GM10248 (cell line): ENCODE measurements around the gene EGFR.

ENCODE experiments used
- CTCF ChIA-PET: fragments of 300-600 bp; sonication (Branson Sonifier 250); formaldehyde crosslinking; extraction: SDS; loops from one replicate; lab custom pipeline; 2021; ENCODE audit warnings: antibody characterized with exemption; lab: Yijun Ruan, JAX
- POLR2A ChIA-PET: fragments of 350-650 bp; sonication (Branson Sonifier 250); formaldehyde crosslinking; extraction: SDS; loops from one replicate; lab custom pipeline; 2020; ENCODE audit warnings: antibody characterized with exemption; lab: Yijun Ruan, JAX
- DNase-seq: peaks from one replicate; pipeline ENCODE4 v3.0.0; 2012; ENCODE audit errors: extremely low spot score
- CTCF ChIP-seq: IDR thresholded peaks from 2 replicates; pipeline ENCODE4 v1.5.1; 2012; ENCODE audit warnings: mild to moderate bottlenecking, low read depth; ENCODE audit errors: extremely low read depth, missing control alignments, control extremely low read depth

EGFR gene

GRCh38 chr7:55155351-55156117 is 136.7 kb downstream of the EGFR start:
- CTCF ChIA-PET, result interaction anchor here (1.0 to 1.7 kb wide), 2 partner anchors 26 to 100 kb away, joined by 3 to 5 read pairs; no protein-coding TSS in a partner anchor
- no peak for DNase-seq
- TF ChIP-seq CTCF, result no peak
- POLR2A ChIA-PET, result no interaction called here

GRCh38 chr7:55156919-55157763 is 138.3 kb downstream of the EGFR start:
- POLR2A ChIA-PET, result no interaction called here
- CTCF ChIA-PET, result interaction anchor here (1.2 to 2.0 kb wide), 2 partner anchors 10 to 11 kb away, joined by 3 to 6 read pairs; no protein-coding TSS in a partner anchor
- DNase-seq, result no peak
- TF ChIP-seq CTCF, result no peak

GRCh38 chr7:55157764-55158105 is 138.9 kb downstream of the EGFR start:
- DNase-seq, result no peak
- CTCF ChIA-PET, result interaction anchor here (1.2 to 2.0 kb wide), 2 partner anchors 10 to 11 kb away, joined by 3 to 6 read pairs; no protein-coding TSS in a partner anchor
- TF ChIP-seq CTCF, result no peak
- POLR2A ChIA-PET, result no interaction called here

- POLR2A ChIA-PET, result no interaction called here
- TF ChIP-seq CTCF, result no peak
- no peak for DNase-seq
- CTCF ChIA-PET, result interaction anchor here (1.2 to 2.0 kb wide), 2 partner anchors 9 to 12 kb away, joined by 3 to 6 read pairs; no protein-coding TSS in a partner anchor
These were observed 139.9 kb downstream of the EGFR start for GRCh38 chr7:55158541-55159382.

GRCh38 chr7:55160539-55160938 is 141.7 kb downstream of the EGFR start:
- DNase-seq, result no peak
- TF ChIP-seq CTCF, result no peak
- ChIA-PET CTCF (no interaction called here), POLR2A (no interaction called here)
